ENCODE measurements around the gene SH2D4B.
"Not testable (repeated sequence)": the region's sequence is repeated elsewhere in the genome, so short reads cannot be mapped to it uniquely, and the experiment has no call there.

Gene SH2D4B

GRCh38 chr10:80526218-80526617, 11.5 kb upstream of the SH2D4B start:
- peak in 1 of 4 experiments; percentile 15 for DNase-seq

- DNase-seq = no peak
Observed at GRCh38 chr10:80526742-80527141, 11.0 kb upstream of the SH2D4B start.

- DNase-seq = no peak
Observed at GRCh38 chr10:80528185-80528700, 9.5 kb upstream of the SH2D4B start.

DNA sequence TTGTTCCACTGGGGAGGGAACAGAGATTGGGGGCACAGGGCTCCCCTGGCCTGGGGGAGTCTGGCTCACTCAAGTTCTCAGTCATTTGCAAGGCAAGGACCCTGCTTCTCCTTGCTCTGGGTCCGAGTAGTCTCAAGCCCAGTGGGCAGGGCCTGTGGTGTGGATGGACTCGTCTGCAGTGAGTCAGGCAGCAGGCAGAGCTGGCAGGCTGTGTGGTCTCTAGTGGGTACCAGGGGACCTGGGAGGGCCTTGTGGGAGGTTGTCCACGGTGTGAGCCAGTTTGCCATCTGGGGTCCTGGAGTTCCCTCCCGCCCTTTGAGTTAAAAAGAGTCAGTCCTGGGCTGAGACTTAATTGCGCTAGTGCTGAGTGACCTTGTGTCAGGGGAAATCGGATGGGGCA, 8.8 kb upstream of the SH2D4B start:
- DNase-seq = no peak

DNA sequence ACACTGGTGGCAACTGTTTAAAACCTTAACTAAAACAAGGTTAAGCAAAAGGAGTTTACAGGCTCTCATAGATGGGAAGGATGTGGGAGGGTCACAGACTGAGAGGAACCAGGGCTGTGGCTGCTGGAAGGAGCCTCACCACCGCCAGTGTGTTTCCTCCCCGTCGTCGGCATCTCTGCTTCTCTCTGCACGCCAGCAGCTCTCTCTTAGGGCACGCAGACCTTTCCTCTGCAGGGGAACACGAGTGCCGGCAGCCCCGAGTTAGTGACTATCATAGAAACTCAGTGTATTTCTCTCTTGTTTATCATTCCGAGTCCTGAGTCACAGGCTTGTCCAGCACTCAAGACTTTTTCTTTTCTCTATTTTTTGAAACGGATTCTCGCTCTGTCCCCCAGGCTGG, 8.1 kb upstream of the SH2D4B start:
- DNase-seq = peak in 2 of 4 experiments; percentile 27 to 32

DNA sequence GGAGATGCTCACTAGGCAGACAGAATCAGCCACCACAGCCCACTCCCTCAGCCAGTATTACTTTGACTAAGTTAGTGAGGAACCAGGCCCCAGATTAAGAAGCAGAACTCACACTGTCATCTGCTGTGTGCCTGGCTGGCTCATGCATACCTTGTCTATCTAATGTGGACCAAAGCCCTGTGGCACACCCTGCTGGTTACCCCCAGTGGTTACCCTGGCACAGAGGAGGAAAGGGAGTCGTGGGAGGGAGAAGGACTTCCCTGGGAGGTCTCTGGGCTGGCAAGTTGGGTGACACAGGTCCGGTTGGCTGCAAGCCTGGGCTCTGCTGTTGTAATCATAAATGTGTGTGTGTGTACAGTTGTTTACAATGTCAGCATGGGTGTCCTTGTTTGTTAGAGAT, 7.5 kb upstream of the SH2D4B start:
- DNase-seq = no peak

GRCh38 chr10:80530816-80531215, 6.9 kb upstream of the SH2D4B start:
- no peak for DNase-seq

GRCh38 chr10:80532571-80532970, 5.1 kb upstream of the SH2D4B start:
- DNase-seq = no peak

GRCh38 chr10:80534059-80534458, 3.6 kb upstream of the SH2D4B start:
- not testable (repeated sequence) for DNase-seq

GRCh38 chr10:80534646-80535045, 3.1 kb upstream of the SH2D4B start:
- DNase-seq = not testable (repeated sequence)

DNA sequence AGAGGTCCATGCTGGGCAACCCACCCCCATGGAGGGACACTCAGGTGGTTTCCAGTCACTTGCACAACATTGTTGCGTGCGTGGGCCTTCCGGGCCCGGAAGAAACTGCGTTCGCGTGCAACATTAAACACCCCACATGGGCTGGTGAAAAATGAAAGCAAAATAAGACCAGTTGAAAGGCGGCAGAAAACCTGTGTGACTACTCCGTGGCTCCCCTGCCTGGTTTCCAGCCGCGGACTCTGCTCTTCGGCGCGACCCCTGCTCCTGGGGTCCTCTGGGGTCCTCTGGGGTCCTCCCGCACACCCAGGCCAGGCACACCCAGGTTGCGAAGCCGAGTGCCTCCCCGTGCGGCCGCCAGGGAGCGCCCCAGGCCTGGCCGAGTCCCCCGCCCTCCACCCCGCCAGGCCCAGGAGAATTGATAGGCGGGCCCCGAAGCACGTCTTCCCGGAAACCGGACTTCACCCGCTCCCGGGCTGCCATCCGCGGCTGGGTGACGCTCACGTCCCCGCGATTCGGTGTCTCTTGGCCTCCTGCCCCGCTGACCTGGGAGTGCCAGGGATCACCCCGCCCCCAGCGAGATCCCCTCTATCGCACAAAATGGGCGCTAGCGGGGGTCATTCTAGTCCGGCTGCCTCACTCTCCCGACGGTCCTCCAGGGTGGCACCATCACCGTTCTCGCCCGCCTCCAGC, 1.9 kb upstream of the SH2D4B start:
- DNase-seq = peak; percentile 38 to 62 (median 57)

DNA sequence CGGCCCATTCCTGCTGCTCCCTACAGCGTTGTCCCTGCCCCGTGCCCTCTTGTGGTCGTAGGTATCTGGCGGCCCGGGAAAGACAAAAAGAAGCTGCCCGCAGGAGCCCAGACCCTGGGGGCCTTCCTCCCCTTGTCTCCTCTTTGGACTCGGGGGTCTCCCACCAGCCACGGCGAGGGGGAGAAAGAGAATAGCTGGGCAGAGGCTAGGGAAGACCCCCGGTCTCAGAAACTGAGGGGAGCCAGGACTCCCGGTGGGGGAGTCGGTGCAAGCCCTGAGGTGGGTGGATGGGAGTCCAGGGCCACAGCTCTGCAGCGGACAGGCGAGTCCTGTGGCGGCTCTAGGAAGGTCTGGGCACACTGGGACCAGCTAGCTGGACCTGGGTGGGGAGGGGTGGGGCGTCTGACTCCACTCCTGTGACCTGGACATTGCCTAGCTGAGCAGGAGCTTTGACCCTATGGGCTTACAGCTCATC, 1.3 kb upstream of the SH2D4B start:
- no peak for DNase-seq

DNA sequence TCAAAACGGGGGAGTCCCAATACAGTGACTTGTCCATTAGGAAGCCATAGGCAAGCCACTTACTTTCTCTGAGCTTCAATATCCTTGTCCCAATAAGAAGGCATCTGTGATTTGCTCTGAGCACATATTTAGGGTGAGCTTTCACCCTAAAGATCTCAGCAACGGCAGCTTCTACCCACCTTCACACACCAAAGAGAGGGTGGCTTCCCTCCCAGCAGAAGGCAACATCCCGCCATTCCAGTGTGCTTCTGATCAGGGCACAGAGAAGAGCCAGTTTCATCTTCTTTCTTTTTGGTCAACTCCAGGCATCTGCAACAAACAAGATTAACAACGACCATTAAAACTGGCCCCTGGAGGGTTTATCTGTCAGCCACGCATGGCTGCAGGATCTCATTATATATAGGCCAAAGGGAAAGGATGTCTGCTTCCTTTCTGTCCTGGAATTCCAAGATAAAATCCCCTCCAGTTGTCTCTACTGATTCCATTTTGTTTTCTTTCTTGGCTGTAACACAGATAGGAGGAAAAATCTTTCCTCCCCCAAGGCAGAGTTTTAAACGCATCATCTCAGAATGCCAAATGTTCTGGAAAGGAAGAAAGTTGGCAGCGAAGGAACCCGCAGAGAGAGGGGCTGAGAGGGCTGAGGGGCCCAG, 491 bp upstream of the SH2D4B start:
- DNase-seq = no peak

DNA sequence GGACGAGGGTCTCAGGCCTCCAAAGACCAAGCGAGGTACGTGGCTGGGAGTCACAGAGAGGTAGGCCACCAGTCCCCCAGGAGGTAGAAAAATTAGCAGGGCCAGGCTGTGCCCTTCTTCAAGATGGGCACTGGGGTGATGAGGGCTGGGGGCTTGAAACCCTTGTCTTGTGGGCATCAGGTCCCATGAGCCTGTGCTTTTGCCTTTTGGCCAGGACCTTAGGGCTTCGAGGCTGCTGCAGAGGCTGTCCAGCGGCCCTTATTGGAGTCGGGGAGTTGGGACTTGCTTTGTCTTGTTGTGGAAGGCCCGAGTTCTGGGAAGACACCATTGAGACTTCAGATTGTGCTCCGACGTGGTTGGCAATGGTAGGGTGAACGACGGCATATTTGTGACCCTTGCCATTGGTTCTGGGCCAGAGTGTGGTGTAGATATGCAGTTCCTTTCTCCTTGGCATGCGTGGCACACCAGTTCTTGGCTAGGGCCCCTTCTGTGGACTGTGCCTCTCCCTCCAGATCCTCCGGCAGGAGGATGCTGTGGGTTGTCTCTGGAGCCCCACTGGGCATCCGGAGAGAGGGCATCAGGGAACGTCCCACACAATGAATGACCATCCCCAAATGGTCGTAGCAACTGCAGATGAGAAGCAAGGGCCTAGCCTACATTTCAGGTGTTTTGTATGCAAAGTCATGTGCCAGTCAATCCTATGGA, 931 bp downstream of the SH2D4B start:
- no peak for DNase-seq

DNA sequence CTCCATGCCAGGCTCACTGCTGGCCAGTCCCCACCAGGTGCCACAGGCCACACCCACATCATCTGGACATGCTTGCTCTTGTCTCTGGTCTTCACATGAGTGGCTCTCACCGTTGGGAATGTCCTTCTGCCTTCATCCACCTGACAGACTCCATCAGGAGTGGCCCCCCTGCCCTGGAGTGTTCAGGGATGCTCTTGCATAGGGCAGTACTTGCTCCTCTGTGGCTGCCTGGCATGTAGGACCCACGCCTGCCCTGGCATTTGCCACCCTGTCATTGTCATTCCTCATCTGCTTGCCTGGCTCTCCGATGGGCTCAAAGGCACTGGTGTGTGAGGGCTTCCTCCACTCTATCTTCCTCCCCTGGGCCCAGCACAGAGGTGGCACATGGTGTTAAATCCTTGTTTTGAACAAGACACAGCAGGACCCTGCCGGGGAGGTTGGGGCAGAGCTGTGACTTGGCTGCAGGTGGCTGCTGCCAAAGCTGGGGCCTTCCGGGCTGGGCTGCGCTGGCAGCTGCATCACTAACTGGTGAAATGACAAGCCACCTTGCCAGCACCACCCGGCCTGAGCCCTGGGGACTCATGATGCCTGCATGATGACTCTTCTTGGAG, 1.8 kb downstream of the SH2D4B start:
- DNase-seq = no peak

GRCh38 chr10:80540136-80540535, 2.4 kb downstream of the SH2D4B start:
- no peak for DNase-seq

GRCh38 chr10:80540618-80540980, 2.9 kb downstream of the SH2D4B start:
- no peak for DNase-seq

DNA sequence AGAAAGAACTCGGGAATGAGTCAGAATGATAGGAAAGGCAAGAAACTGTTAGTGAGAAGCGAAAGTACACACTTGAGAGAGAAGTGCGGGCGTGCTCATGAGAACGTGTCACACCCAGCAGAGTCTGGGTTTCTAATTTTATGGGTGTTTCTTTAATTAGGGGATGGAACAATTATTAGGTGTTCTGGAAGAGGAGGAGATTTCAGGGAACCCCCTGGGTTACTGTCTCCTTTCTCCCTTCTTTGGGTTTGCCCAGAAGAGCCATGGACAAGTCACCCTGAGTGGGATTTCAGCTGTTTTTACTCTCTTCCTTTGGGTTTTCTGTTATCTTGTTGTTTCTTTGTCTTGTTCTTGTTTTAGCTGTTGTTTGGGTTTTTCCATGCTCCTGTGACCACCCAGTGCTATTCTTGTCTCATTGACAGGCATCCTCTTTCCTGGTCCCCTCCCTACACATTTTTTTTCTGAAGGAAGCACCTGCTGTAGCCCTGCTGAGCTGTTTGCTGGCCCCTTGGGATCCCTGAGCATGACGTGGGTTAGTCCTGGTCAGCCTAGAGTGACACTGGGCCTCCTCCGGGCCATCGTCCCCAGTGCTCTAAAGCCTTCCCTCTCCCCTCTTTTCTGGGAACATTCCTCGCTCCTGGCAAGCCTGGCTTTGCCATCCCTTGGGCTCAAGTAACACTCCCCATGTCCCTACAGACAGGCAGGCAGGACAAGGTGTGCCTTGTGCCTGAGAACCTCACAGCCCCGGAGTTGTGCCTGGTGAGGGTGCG, 3.5 kb downstream of the SH2D4B start:
- DNase-seq = no peak

GRCh38 chr10:80542053-80542452, 4.4 kb downstream of the SH2D4B start:
- DNase-seq = no peak

DNA sequence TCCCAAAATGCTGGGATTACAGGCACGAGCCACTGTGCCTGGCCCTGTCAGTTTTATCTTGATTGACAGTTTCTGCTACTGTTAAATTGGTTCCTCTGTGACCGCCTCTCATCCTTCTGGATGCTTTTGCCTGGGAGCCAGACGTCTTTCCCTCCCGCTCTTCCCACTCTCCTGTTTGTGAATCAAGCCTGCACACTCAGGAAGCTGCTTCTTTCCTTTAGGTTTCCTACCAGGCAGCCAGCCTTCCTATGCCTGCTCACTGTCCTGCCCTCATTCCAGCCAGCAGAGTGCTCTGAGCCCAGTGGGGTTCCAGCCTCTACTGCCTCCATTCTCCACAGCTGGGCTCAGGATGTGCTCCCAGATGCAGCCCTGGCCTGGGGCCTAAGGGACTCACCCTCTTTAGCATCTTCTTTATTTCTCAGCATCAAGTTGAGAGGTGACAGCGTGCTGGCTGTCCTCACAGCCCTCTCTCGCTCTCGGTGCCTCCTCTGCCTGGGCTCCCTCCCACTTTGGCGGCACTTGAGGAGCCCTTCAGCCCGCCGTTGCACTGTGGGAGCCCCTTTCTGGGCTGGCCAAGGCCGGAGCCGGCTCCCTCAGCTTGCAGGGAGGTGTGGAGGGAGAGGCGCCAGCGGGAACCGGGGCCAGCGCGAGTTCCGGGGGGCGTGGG, 5.1 kb downstream of the SH2D4B start:
- DNase-seq = no peak

- DNase-seq = not testable (repeated sequence)
Observed at GRCh38 chr10:80543319-80543672, 5.6 kb downstream of the SH2D4B start.

GRCh38 chr10:80544316-80544953, 6.7 kb downstream of the SH2D4B start:
- no peak for DNase-seq

All from activated CD4-positive, CD25-positive, alpha-beta regulatory T cell (primary cell).